HG03135 (cell line): ENCODE measurements around the gene USF1.
"Not testable (repeated sequence)": the region's sequence is repeated elsewhere in the genome, so short reads cannot be mapped to it uniquely, and the experiment has no call there.

ENCODE experiments used
- ATAC-seq: cut with Tn5 transposase; IDR thresholded peaks from one replicate; pipeline ENCODE4 v1.9.1; 2021; ENCODE audit warnings: mild to moderate bottlenecking, moderate library complexity; ENCODE audit not compliant: unreplicated experiment

The USF1 gene

DNA sequence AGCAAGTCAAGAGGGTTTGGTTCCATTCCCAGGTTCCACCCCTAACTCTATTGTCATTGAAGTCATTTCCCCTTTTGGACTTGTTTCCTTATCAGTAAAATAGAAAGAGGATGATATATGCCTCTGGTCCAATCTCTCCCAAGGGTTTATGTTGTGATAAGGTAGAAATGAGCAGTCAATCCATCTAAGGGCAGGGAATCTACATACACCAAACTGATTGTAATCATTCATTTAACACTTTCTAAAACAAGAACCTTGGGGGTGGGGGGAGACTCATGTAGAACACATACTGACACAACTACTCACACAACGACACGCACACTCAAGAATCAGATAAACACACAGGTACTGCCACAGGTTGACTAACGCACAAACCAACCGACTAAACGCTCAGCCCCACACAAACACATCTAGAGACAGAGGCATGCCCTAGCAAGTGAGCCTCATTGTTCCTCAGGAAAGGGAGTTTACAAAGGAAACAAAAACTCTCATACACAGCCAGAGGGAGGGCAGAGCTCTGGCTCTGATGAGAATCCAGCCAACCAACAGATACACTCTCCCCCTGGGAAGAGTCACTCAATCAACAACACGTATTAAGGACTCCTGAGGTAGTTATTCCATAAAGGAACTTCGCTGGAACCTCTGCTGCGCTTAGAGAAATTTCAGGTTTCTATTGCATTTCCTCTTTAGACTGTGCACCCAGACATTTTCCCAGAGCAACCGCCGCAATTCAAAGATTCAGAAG, 25.9 kb downstream of the USF1 start:
- ATAC-seq, result peak; percentile 10

- not testable (repeated sequence) for ATAC-seq
Measured at GRCh38 chr1:161019111-161019660, 26.6 kb downstream of the USF1 start.

DNA sequence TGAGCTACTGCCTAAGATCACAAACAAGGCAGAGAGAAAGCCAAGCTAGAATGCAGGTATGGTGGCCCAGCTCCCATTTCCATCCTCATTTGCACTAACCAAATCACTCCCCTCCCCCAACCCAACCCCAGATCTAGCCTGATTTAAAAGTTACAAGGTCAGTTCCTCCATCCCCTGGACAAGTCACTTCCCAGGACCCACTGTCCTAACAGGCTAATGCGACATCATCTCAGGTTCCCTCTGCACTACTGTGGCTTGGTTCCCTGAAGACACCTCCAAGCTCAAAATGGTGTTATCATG, 27.2 kb downstream of the USF1 start:
- no peak for ATAC-seq

GRCh38 chr1:161017756-161018630, 27.8 kb downstream of the USF1 start:
- no peak for ATAC-seq

- not testable (repeated sequence) for ATAC-seq
Measured at GRCh38 chr1:161017181-161017580, 28.6 kb downstream of the USF1 start.

DNA sequence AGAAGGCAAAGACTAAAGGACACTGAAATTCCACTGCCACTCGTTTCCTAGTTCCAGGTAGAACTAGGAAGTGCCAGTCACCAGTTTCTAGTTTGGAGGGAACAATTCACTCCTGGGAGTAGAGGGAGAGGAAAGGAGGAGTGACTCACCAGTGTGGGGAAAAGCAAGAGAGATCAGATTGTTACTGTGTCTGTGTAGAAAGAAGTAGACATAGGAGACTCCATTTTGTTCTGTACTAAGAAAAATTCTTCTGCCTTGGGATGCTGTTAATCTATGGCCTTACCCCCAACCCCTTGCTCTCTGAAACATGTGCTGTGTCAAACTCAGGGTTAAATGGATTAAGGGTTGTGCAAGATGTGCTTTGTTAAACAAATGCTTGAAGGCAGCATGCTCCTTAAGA, 29.1 kb downstream of the USF1 start:
- ATAC-seq, result not testable (repeated sequence)

GRCh38 chr1:161013488-161014230, 32.1 kb downstream of the USF1 start:
- ATAC-seq, result peak; percentile 81

DNA sequence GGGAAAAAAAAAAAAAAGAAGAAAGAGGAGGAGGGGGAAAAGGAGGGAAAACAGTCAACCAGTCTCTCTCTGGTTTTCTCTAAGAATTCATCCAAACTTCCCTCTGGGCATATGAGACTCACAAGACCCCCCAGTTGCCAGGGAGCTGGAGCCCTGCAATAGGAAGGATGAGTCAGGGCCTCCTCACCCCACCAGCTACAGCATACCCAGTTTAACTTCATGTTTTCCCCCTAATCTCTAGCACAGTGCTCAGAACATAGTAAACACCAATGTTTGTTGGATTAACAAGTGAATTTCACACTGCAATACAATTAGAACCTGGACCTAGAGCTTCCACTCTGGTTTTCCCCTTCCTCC, 32.7 kb downstream of the USF1 start:
- no peak for ATAC-seq

GRCh38 chr1:161012420-161012819, 33.4 kb downstream of the USF1 start:
- ATAC-seq, result no peak

GRCh38 chr1:161009602-161010211, 36.1 kb downstream of the USF1 start:
- ATAC-seq, result no peak

DNA sequence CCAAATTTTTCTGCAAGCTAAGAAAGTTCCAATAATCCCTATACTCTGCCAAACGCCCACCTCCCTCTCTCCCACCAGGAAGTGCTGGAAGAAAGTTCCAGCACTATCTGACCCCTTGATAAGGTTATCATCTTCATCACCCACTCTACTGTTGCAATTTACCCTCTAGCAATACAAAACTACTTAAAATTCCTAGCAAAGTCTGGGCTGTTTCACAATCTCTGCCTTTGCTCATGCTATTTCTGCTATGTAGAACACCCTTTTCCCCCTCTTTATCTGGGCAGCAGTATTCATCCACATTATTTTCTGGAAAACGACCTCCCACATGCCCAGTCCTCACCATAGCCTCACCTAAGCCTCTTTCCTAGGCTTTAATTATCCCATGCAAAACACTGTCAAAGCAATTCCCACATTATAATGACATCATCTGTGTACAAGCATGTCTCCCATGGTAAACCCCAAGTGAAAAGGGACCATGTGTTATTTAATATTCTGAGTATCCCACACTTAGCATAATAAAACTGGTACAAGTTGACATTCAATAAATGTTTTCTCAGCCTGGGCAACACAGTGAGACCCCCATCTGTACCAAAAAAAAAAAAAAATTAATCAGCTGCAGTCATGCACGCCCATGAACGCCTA, 36.8 kb downstream of the USF1 start:
- no peak for ATAC-seq

DNA sequence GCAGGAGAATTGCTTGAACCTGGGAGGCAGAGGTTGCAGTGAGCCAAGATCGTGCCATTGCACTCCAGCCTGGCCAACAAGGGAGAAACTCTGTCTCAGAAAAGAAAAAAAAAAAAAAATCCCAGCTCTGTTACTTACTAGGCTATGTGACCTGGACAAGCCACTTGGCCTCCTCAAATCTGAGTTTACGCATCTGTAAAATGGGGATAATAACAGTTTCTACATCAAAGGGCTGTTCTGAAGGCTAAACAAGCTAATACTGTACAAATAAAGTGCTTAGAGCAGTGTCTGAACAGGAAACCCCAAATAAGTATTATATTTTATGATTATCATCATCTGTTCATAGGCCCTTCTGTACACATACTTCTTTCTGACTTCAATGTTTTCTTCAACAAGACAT, 38.4 kb downstream of the USF1 start:
- ATAC-seq, result no peak

GRCh38 chr1:161006563-161006962, 39.2 kb downstream of the USF1 start:
- no peak for ATAC-seq

DNA sequence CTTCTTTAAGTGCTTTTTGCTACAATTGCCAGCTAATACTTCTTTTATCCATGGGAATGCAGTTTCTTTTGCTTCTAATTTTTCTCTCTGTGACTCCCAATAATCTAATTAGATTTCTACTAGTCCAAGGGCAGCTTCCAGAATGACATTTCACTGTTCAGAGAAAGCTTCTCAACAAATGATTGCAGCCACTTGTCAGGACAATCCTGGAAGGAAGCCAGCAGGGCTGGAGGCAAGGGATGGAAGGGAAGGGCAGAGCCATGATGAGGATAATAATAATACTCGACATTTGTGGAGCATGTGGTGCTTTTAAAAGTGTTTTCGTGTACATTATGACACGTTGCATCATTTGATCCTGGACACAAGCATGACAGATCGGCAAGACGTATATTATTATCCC, 44.3 kb downstream of the USF1 start:
- no peak for ATAC-seq

DNA sequence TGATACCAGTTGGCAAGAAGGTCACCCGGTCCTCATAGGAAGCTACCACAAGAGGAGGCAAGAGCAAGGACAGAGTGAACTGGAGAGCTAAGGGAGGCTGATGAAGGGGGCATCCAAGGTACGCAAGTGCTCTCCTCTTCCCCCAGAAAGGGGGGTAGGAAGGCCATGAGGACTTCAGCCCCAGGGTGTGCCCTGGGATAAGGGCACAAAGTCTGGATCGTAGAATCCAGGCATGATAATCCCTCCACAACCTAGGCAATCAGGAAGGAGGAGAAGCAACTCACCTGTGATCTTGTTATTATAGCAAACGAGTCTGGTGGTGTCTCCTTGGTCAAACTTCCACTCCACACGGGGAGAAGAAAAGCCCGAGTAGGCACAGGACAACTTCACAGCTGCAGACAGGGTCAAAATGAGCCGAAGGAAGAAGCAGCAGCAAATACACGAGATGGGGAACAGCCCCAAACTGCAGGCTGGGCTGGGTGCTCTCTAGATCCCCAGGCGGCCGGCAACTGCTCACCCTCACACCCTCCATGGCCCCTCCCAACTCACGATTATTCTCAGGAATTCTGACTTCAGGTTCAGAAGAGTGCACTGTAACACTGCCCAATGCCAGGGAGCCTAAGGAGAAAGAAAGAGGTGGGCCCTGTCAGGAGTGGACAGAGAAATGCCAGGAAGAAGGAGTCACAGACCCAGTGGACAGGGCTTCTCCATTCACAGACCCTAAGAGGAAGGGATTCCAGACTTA, 44.9 kb downstream of the USF1 start:
- no peak for ATAC-seq

GRCh38 chr1:160999376-160999775, 46.4 kb downstream of the USF1 start:
- no peak for ATAC-seq

DNA sequence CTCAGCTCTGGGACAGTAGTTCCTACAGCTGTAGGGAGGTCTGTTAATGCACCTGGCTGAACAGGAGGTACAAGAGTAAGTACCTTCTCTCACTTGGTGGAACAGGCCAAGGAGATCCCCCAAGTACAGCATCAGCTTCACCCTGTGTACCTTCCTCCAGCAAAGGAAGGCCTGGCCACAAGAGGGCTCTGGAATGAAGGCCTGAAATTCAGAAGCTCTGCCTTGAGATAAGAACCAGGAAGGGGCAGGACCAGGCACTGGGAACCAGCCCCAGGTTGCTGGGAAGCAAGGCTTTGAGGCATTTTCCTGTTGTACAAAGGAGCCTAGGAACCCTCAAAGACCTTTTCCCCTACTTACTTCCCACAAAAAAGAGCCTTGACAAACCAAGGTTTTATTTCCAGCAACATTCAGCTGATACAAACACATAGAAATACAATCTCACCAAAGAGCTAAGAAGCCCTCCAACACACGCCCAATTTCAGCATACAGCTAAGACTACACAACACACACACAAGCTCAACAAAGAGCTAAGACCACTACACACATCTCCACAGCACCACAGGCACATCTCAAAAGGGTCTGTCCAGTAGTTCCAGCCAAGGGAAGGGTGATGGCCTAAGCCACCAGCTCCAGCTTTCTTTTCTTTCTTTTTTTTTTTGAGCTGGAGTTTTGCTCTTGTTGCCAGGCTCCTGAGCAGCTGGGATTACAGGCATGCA, 48.3 kb downstream of the USF1 start:
- ATAC-seq, result no peak

DNA sequence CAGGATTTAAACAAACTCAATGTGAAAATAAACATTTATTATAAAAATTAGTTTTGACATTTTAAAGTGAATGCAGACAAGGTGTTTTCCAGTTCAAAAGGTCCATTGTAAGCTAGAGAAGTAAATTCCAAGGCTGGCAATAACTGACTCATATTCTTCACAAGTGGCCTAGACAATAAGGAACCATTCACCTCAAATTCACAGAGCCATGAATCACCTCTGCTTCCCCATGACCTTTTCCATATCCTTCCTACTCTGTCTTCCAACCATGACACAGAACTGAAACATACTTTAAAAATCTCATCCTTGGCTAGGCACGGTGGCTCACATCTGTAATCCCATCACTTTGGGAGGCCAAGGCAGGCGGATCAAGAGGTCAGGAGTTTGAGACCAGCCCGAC, 49.6 kb downstream of the USF1 start:
- ATAC-seq, result no peak

DNA sequence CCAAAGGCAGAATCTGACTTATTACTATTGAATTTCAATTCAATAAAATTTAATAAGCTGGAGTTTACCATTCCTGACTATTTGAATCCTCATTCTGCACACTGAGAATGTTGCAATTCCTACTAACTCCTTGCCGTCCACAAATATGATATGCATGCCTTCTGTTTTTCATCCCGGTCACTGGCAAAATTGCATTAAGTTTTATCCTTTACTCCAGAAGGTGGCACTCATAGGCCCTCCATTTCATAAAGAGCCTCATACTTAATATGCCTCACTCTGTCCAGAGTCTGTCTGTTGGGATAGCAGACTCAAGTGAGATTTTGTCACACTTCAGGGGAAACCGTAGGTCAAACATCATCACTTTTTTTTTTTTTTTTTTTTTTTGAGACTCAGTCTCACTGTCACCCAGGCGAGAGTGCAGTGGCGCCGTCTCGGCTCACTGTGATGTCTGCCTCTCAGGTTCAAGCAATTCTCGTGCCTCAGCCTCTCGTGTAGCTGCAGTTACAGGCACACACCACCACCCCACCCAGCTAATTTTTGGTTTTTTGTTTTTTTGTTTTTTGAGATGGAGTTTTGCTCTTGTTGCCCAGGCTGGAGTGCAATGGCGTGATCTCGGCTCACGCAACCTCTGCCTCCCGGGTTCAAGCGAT, 52.1 kb downstream of the USF1 start:
- ATAC-seq, result no peak
